Esophagus muscularis mucosa (tissue), 4 donors: ENCODE results near the gene MANSC4. TPM values are rescaled to one million over a fixed set of nuclear protein-coding genes. Genes with fewer than 3 reads are reported as not detected.
A peak's percentile ranks its signal among the peaks of the same experiment; 100 is the strongest.

Experiments used
- DNase-seq: peaks from one replicate; pipeline ENCODE4 v3.0.0-alpha.2; 2017; ENCODE audit errors: extremely low spot score
- H3K27ac ChIP-seq, 4 donors: fragments of 200-600 bp; sonication (generic); replicated peaks in 1 of 4; 1 replicate in 3 of 4; 2 replicates in 1 of 4; pipeline ENCODE4 v1.5.1; 2016 to 2019; ENCODE audit warnings: mild to moderate bottlenecking in 1 of 4
- H3K27me3 ChIP-seq, 4 donors: fragments of 200-600 bp; sonication (generic); one replicate each; pipeline versions ENCODE4 v1.5.1 to v1.6.0; 2016 to 2019
- H3K36me3 ChIP-seq, 4 donors: fragments of 200-600 bp; sonication (generic); one replicate each; pipeline ENCODE4 v1.5.1; 2016 to 2019
- H3K4me1 ChIP-seq, 4 donors: fragments of 200-600 bp; sonication (generic); one replicate each; pipeline ENCODE4 v1.5.1; 2016 to 2019
- H3K4me3 ChIP-seq, 4 donors: fragments of 200-600 bp; sonication (generic); 1 replicate in 2 of 4; 2 replicates in 2 of 4; pipeline ENCODE4 v1.5.1; 2016 to 2019; ENCODE audit warnings: mild to moderate bottlenecking in 4 of 4, moderate library complexity in 1 of 4
- H3K9me3 ChIP-seq, 4 donors: fragments of 200-600 bp; sonication (generic); 1 replicate in 3 of 4; 2 replicates in 1 of 4; pipeline ENCODE4 v1.5.1; 2016 to 2019
- EP300 ChIP-seq: sonication (generic); formaldehyde crosslinking; IDR thresholded peaks from one replicate; pipeline ENCODE4 v1.6.1; 2017; ENCODE audit warnings: antibody characterized with exemption
- POLR2A ChIP-seq: fragments of 450-650 bp; IDR thresholded peaks from one replicate; pipeline ENCODE4 v1.6.1; 2017; ENCODE audit warnings: antibody characterized with exemption, moderate library complexity, mild to moderate bottlenecking, low read depth
- POLR2AphosphoS5 ChIP-seq, 2 donors: sonication (generic); formaldehyde crosslinking; IDR thresholded peaks; one replicate each; pipeline ENCODE4 v1.6.1; 2017; ENCODE audit warnings: antibody characterized with exemption in 2 of 2
- WGBS: methylation state at CpG from one replicate; pipeline ENCODE4 v1.1.5; 2018; 5-methylcytosine and 5-hydroxymethylcytosine counted together
- intact Hi-C: fragments of 100-400 bp; cut with DNase I; formaldehyde crosslinking; loops from one replicate; pipeline ENCODE4 v1.15.1; 2023
- total RNA-seq, 4 donors: library from RNA; depleted of rRNA; stranded (reverse); fragments of >200 nt; gene quantifications; one replicate each; pipeline versions ENCODE4 v1.1.0 to v1.2.1, GENCODE V29; 2016
- TF ChIP-seq, protein P1 (sequence below), 3 experiments: fragments of 200-600 bp in 2 of 3; fragments of 450-650 bp in 1 of 3; sonication (generic) in 2 of 3; IDR thresholded peaks; one replicate each; pipeline ENCODE4 v1.5.1; 2017 to 2019; ENCODE audit warnings: antibody characterized with exemption in 3 of 3, mild to moderate bottlenecking in 2 of 3, moderate library complexity in 1 of 3

MANSC4 gene
- total RNA-seq, 4 donors from 2014 or later, result 0.39 TPM; not detected in 3

DNA sequence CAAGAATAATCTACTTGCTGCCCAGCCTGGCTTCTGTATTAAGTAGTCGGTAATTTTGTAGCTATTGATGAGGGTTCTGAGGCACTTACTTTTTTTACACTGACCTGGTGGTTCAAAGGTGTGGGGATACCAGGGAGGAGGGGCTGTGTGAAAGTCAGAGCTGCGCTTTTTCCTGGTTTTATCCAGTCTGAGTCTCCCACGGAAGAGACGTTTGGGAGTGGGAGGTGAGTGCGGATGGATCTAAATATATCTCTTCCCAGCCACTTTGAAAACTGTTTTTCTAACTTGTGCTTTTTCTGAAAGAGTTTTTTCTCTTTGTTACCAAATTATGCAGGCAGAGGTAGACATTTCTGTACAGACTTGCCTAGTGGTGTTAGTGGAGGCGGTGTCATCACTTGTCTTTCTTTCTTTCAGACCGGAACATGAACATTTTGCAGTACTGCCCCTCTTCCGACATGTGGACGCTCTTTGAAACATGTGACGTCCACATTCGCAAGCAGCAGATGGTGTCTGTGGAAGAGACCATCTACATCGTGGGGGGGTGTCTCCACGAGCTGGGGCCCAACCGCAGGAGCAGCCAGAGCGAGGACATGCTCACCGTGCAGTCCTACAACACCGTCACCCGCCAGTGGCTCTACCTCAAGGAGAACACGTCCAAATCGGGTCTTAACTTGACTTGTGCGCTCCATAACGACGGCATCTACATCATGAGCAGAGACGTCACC lies 17.4 kb upstream of the MANSC4 start:
- DNase-seq, result no peak
- Histone ChIP-seq H3K9me3 (no peaks in the 10 kb centered on the region), H3K36me3 (peaks cover 16 to 91% (median 64%) of the 10 kb centered on the region in 4 donors), H3K27me3 (no peaks in the 10 kb centered on the region), H3K4me3 (no peak overlapping the region), H3K27ac (no peak overlapping the region), H3K4me1 (peaks cover 0 to 5% (median 2%) of the 10 kb centered on the region in 4 donors)
- intact Hi-C loops, result no loop called here
- TF ChIP-seq EP300 (no peak), POLR2AphosphoS5 (IDR thresholded peaks at IDR 0.05) (no peak)
- WGBS, result 94% methylated on average over 18 of the region's 24 CpGs

DNA sequence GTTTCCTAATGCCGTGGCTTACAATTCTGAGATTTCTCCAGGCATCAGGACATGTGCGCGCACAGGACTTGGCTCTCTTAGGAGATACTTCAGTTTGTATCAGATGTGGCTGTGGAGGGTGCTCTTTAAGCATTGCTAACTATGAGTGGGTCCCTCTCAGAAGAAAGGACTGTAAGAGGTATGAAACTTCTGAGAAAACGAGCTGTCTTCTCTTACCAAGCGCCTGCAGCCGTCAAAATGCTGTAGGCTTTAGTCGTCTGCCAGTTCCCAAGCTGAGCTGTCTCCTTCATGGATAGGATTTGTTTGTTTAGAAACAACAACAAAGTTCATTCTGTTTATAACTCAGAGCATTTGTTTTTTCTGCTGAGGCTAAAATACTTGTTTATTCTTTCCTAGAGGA lies 16.1 kb upstream of the MANSC4 start:
- TF ChIP-seq, protein P1, sequence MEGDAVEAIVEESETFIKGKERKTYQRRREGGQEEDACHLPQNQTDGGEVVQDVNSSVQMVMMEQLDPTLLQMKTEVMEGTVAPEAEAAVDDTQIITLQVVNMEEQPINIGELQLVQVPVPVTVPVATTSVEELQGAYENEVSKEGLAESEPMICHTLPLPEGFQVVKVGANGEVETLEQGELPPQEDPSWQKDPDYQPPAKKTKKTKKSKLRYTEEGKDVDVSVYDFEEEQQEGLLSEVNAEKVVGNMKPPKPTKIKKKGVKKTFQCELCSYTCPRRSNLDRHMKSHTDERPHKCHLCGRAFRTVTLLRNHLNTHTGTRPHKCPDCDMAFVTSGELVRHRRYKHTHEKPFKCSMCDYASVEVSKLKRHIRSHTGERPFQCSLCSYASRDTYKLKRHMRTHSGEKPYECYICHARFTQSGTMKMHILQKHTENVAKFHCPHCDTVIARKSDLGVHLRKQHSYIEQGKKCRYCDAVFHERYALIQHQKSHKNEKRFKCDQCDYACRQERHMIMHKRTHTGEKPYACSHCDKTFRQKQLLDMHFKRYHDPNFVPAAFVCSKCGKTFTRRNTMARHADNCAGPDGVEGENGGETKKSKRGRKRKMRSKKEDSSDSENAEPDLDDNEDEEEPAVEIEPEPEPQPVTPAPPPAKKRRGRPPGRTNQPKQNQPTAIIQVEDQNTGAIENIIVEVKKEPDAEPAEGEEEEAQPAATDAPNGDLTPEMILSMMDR (IDR thresholded peaks at IDR 0.05), result no peak
- no peaks in the 10 kb centered on the region for H3K9me3 ChIP-seq
- peak overlapping the region in 1 of 4 donors; percentile 23 for H3K27ac ChIP-seq
- H3K36me3 ChIP-seq, result peaks cover 23 to 95% (median 76%) of the 10 kb centered on the region in 4 donors
- H3K27me3 ChIP-seq, result no peaks in the 10 kb centered on the region
- intact Hi-C loops, result no loop called here
- H3K4me3 ChIP-seq, result no peak overlapping the region
- 79% methylated on average over 7 of the region's 7 CpGs for WGBS
- DNase-seq, result no peak
- H3K4me1 ChIP-seq, result peaks cover 0 to 5% (median 2%) of the 10 kb centered on the region in 4 donors

DNA sequence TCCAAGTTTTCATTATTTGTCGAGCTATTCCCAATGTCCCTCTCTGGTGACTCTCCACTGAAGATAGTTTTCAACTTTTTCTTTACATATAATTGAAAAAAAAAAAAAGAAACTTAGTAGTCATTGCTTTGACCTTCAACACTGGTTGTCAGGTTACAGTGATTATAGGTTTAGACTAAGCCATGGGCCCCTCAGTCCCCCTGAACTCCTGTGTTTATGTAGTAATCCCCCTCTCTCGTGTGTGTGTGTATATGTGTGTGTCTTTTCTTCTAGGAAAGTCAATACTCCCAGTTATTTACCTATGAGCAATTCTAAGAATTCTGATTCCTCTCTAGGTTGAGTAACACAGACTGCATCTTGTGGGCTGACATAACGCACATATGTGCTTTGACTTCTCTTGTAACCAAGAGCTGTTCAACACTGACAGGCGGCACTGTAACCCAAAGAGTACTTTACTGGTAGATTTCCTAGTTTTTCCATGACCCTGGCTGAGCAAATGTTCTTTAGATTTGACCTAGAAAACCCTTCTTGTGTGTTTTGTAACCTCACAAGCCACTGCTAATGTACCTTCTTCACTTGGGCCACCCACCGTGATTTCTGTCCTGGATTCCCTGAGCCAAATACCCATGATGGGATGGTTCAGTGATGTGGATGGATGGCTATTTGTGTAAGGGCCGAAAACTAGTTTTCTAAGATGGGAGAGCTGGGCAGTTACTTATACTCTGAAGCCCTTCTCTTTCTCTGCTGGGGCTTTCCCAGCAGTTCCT lies 15.0 kb upstream of the MANSC4 start:
- Histone ChIP-seq H3K4me1 (peaks cover 0 to 14% (median 7%) of the 10 kb centered on the region in 4 donors), H3K36me3 (peaks cover 23 to 86% (median 76%) of the 10 kb centered on the region in 4 donors), H3K27me3 (no peaks in the 10 kb centered on the region), H3K4me3 (no peak overlapping the region), H3K9me3 (no peaks in the 10 kb centered on the region), H3K27ac (peak overlapping the region in 3 of 4 donors; percentile 10 to 40 (median 20))
- intact Hi-C loops, result no loop called here
- no peak for TF ChIP-seq EP300
- TF ChIP-seq, protein P1 (IDR thresholded peaks at IDR 0.05), result no peak
- TF ChIP-seq POLR2A, result no peak
- no peak for TF ChIP-seq POLR2AphosphoS5 (IDR thresholded peaks at IDR 0.05)
- DNase-seq, result no peak
- WGBS, result 76% methylated on average over 6 of the region's 6 CpGs

DNA sequence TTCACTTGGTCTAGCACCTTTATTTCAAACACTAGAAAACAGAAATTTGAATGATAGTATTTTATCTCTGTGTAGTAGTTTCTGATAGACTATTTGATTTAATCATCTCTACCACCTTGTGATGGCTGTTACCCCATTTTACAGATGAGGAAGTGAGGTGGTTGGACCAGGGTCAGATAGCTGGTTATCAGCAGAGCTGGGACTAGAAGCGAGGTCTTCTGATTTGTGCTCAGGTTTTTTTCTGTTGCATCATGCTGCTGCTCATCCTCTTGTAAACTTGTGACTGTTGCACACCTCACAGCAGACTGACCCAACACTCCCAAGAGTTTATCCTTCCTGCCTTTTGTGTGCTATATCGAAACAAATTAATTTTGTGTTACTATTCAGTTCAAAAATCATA lies 10.1 kb upstream of the MANSC4 start:
- TF ChIP-seq, protein P1 (IDR thresholded peaks at IDR 0.05), result no peak
- no peak for TF ChIP-seq POLR2A
- TF ChIP-seq EP300, result no peak
- no peak for TF ChIP-seq POLR2AphosphoS5 (IDR thresholded peaks at IDR 0.05)
- Histone ChIP-seq H3K27ac (no peak overlapping the region), H3K4me1 (peaks cover 0 to 62% (median 51%) of the 10 kb centered on the region in 4 donors), H3K4me3 (no peak overlapping the region), H3K27me3 (no peaks in the 10 kb centered on the region), H3K9me3 (no peaks in the 10 kb centered on the region), H3K36me3 (peaks cover 11 to 43% (median 35%) of the 10 kb centered on the region in 4 donors)
- DNase-seq, result no peak
- intact Hi-C loops, result no loop called here
- 98% methylated on average over 2 of the region's 2 CpGs for WGBS

DNA sequence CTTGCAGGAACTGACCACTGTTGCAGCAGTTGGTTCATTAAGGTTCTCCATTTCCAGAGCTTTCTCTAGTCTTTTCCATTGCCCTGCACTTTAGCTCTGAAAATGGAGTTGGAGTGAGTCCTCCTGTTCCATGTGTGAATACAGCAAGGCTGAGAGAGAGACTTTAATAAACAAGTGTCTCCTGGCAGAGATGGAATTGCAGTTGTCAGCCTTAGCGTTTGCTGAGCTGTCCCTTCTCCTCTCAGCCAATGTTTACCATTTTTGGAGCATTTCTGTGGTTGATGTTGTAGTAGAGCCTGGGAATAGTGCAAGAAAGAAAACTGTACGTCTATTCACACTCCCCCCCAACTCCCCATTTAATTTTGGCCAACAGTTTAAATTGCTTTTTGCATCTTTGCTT lies 7.5 kb upstream of the MANSC4 start:
- WGBS, result 25% methylated on average over 2 of the region's 2 CpGs
- H3K27ac ChIP-seq, result peak overlapping the region; percentile 1 to 55 (median 46)
- H3K4me1 ChIP-seq, result peaks cover 10 to 83% (median 76%) of the 10 kb centered on the region in 4 donors
- intact Hi-C loops, result no loop called here
- no peaks in the 10 kb centered on the region for H3K27me3 ChIP-seq
- H3K9me3 ChIP-seq, result no peaks in the 10 kb centered on the region
- H3K36me3 ChIP-seq, result peaks cover 8 to 17% (median 12%) of the 10 kb centered on the region in 4 donors
- DNase-seq, result no peak
- H3K4me3 ChIP-seq, result peak overlapping the region in 1 of 4 donors; percentile 14
- TF ChIP-seq EP300, result no peak
- TF ChIP-seq, protein P1 (IDR thresholded peaks at IDR 0.05), result no peak
- no peak for TF ChIP-seq POLR2A
- no peak for TF ChIP-seq POLR2AphosphoS5 (IDR thresholded peaks at IDR 0.05)
